Cardiac muscle cell (in vitro differentiated cells and primary cell): ENCODE data around the gene CCDC28A. TPM values are rescaled to one million over a fixed set of nuclear protein-coding genes. Genes with fewer than 3 reads are reported as not detected.
A peak's percentile ranks its signal among the peaks of the same experiment; 100 is the strongest.

Experiments used
- DNase-seq, 2 donors: peaks; one replicate each; pipeline versions ENCODE4 v3.0.0 to v3.0.0-alpha.2; 2010 to 2017; ENCODE audit warnings: low read depth in 1 of 2, low spot score in 1 of 2
- H3K27ac ChIP-seq: fragments of 200-600 bp; sonication (generic); 2 replicates; pipeline ENCODE4 v1.5.1; 2016
- H3K27me3 ChIP-seq: fragments of 200-600 bp; sonication (generic); 2 replicates; pipeline ENCODE4 v1.6.0; 2016; ENCODE audit warnings: control low read depth
- H3K36me3 ChIP-seq: fragments of 200-600 bp; sonication (generic); 2 replicates; pipeline ENCODE4 v1.5.1; 2016; ENCODE audit warnings: control low read depth
- H3K4me1 ChIP-seq: fragments of 200-600 bp; sonication (generic); 2 replicates; pipeline ENCODE4 v1.8.1; 2017; ENCODE audit warnings: low read depth, mild to moderate bottlenecking, mixed run types
- H3K4me3 ChIP-seq: fragments of 200-600 bp; sonication (generic); 2 replicates; pipeline ENCODE4 v1.5.1; 2016; ENCODE audit warnings: mild to moderate bottlenecking
- H3K9me3 ChIP-seq: fragments of 200-600 bp; sonication (generic); 2 replicates; pipeline ENCODE4 v1.5.1; 2017; ENCODE audit warnings: low read depth, mild to moderate bottlenecking, control low read depth
- CTCF ChIP-seq: IDR thresholded peaks from 2 replicates; pipeline ENCODE4 v1.5.1; 2012; ENCODE audit warnings: low read depth, mild to moderate bottlenecking, low read length
- polyA plus RNA-seq: library from polyadenylated mRNA; unstranded; fragments of >200 nt; fragmentation: Nextera tagmentation; extraction: Ambion mirVana; gene quantifications from 2 replicates; pipeline ENCODE4 v1.2.1, GENCODE V29; 2016
- total RNA-seq: library from RNA; depleted of rRNA; stranded (reverse); fragments of >200 nt; gene quantifications from 2 replicates; pipeline ENCODE4 v1.2.3, GENCODE V29; 2016

Gene CCDC28A
- total and polyA plus RNA-seq, 2 experiments from 2014 or later = 6.3 to 15.2 TPM

- Histone ChIP-seq H3K4me3 (no peak overlapping the region), H3K4me1 (peaks cover 13% of the 10 kb centered on the region), H3K27ac (no peak overlapping the region), H3K9me3 (no peaks in the 10 kb centered on the region), H3K36me3 (no peaks in the 10 kb centered on the region), H3K27me3 (no peaks in the 10 kb centered on the region)
- DNase-seq = no peak
- TF ChIP-seq CTCF = no peak
Observed at GRCh38 chr6:138814179-138814834, 40.7 kb downstream of the CCDC28A start.

GRCh38 chr6:138815221-138815620, 41.7 kb downstream of the CCDC28A start:
- Histone ChIP-seq H3K4me3 (no peak overlapping the region), H3K4me1 (peaks cover 13% of the 10 kb centered on the region), H3K9me3 (no peaks in the 10 kb centered on the region), H3K27ac (no peak overlapping the region), H3K36me3 (no peaks in the 10 kb centered on the region), H3K27me3 (no peaks in the 10 kb centered on the region)
- no peak for DNase-seq
- no peak for TF ChIP-seq CTCF

- Histone ChIP-seq H3K27ac (no peak overlapping the region), H3K4me3 (no peak overlapping the region), H3K4me1 (peaks cover 13% of the 10 kb centered on the region), H3K27me3 (no peaks in the 10 kb centered on the region), H3K9me3 (no peaks in the 10 kb centered on the region), H3K36me3 (no peaks in the 10 kb centered on the region)
- peak; percentile 68 for TF ChIP-seq CTCF
- peak; percentile 61 to 82 for DNase-seq
Observed at GRCh38 chr6:138815797-138816528, 42.4 kb downstream of the CCDC28A start.

DNA sequence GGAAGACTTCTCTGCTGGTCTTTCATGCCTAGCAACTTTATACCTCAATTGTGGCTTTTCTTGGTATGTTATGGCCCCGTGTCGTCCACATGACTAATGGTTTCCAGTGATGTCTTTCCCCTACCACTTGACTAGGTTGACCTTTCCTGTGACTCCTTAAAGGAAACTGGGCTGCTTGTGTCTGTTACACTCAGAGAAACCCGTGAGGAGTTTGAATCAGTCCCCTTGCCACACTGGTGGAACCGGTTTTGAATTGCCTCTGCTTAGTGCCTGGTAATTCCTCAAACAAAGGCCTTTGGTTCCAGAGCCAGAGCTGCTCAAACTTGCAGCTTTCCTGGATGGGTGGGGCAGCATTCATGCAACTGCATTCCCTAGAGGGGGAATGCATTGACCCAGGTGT, 44.2 kb downstream of the CCDC28A start:
- no peaks in the 10 kb centered on the region for H3K9me3 ChIP-seq
- H3K27me3 ChIP-seq = no peaks in the 10 kb centered on the region
- H3K4me3 ChIP-seq = no peak overlapping the region
- TF ChIP-seq CTCF = no peak
- H3K4me1 ChIP-seq = peaks cover 13% of the 10 kb centered on the region
- peak; percentile 8 to 68 for DNase-seq
- no peaks in the 10 kb centered on the region for H3K36me3 ChIP-seq
- peak overlapping the region; percentile 30 for H3K27ac ChIP-seq

DNA sequence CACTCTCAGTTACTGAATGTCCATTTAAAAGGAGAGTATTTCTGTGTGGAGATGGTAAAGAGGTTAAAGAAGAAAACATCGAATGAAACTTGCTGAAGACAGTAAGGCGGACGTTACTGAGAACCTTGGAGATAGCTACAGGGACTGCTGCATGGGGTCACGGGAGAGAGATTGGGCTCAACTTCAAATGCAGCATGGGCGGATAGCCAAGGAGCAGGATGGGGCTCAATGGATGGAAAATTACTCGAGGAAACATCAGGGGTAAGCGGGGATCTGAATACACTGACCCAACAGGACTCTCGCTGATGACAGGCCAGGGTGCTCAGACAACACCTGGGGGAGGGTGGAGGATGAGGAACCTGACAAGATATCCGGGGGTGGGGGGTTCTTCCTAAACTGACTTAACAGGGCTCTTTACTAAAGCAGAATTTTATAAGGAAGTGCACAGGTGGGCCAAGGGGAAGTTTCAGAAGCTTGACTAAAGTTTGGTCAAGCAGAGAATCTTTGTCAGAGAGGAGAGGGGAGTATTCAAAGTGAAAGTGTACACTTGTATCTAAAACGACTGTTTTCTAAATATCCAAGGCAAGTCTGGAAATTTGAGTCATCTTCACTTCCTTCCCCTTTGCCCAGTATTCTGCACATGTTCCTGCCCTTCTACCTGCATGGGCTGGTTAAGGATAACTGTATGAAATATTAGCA, 45.1 kb downstream of the CCDC28A start:
- TF ChIP-seq CTCF = no peak
- peaks cover 13% of the 10 kb centered on the region for H3K4me1 ChIP-seq
- no peaks in the 10 kb centered on the region for H3K36me3 ChIP-seq
- H3K27ac ChIP-seq = no peak overlapping the region
- H3K4me3 ChIP-seq = no peak overlapping the region
- DNase-seq = no peak
- no peaks in the 10 kb centered on the region for H3K9me3 ChIP-seq
- no peaks in the 10 kb centered on the region for H3K27me3 ChIP-seq
